Measurements from ENCODE around the gene POLE2. TPM values are rescaled to one million over a fixed set of nuclear protein-coding genes. Genes with fewer than 3 reads are reported as not detected.

Gene POLE2
- total RNA-seq, 1 donor from 2014 or later: 9.3 TPM

- Mint-ChIP-seq H3K27me3 (ENCODE audit: low read depth) (no peaks in the 10 kb centered on the region), H3K4me1 (peaks cover 38% of the 10 kb centered on the region), H3K36me3 (peaks cover 6% of the 10 kb centered on the region), H3K4me3 (peak within 1 kb of the TSS; percentile 94), H3K9me3 (no peaks in the 10 kb centered on the region), H3K27ac (peak within 1 kb of the TSS; percentile 99)
- TF ChIP-seq, protein P1, sequence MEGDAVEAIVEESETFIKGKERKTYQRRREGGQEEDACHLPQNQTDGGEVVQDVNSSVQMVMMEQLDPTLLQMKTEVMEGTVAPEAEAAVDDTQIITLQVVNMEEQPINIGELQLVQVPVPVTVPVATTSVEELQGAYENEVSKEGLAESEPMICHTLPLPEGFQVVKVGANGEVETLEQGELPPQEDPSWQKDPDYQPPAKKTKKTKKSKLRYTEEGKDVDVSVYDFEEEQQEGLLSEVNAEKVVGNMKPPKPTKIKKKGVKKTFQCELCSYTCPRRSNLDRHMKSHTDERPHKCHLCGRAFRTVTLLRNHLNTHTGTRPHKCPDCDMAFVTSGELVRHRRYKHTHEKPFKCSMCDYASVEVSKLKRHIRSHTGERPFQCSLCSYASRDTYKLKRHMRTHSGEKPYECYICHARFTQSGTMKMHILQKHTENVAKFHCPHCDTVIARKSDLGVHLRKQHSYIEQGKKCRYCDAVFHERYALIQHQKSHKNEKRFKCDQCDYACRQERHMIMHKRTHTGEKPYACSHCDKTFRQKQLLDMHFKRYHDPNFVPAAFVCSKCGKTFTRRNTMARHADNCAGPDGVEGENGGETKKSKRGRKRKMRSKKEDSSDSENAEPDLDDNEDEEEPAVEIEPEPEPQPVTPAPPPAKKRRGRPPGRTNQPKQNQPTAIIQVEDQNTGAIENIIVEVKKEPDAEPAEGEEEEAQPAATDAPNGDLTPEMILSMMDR (IDR thresholded peaks at IDR 0.05; ENCODE audit: unreplicated experiment): no peak
- DNase-seq (ENCODE audit: low spot score in 2 of 2, unreplicated experiment in 2 of 2): peak; percentile 54 to 77
Measured at GRCh38 chr14:49634547-49635334, 53.3 kb downstream of the POLE2 start, which contains the start of gene DNAAF2. Gene DNAAF2 (minus strand): TSS chr14:49635244. CDS start chr14:49635149, 95 bp downstream.

GRCh38 chr14:49633640-49634546 lies 54.1 kb downstream of the POLE2 start:
- no peaks in the 10 kb centered on the region for H3K9me3 Mint-ChIP-seq
- peaks cover 38% of the 10 kb centered on the region for H3K4me1 Mint-ChIP-seq
- peak overlapping the region; percentile 95 for H3K27ac Mint-ChIP-seq
- H3K4me3 Mint-ChIP-seq: peak overlapping the region; percentile 92
- TF ChIP-seq, protein P1 (IDR thresholded peaks at IDR 0.05; ENCODE audit: unreplicated experiment): peak; percentile 76
- peaks cover 5% of the 10 kb centered on the region for H3K36me3 Mint-ChIP-seq
- DNase-seq (ENCODE audit: low spot score in 2 of 2, unreplicated experiment in 2 of 2): peak; percentile 85 to 94
- H3K27me3 Mint-ChIP-seq (ENCODE audit: low read depth): no peaks in the 10 kb centered on the region

DNA sequence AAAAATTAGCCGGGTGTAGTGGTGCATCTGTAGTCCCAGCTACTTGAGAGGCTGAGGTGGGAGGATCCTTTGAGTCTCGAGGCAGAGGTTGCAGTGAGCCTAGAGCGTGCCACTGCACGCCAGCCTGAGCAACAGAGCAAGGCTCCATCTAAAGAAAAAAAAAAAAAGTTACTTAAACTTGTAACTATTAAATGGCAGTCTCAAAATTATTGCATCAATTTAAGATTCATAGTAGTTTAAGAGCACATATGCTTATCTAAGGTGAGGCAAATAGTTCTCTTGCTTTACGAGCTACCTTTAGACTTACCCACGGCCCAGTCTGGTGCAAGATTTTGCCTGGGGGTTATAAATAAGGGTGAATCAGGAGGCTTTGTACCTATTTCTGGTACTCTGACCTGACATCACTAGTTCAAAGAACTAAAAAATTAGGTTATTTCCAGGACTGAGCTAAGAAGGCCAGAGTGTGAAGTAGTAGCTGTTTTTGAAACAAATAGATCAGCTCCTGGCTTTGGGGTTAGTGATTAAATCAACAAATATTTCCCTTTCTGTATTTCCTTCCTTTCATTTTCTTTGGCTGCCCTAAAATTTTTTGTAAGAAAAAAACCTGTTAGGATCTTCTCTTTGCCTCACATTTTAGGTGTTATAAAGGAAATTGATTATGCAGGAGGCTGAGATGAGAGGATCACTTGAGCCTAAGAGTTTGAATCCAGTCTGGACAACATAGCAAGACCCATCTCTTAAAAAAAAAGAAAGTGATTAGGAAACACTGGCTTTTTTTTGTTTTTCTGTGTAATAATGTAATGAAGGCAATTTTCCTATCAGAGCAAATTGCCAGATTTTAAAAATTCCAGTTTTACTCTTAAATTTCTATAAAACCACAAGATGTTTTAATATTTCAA lies 63.8 kb downstream of the POLE2 start:
- H3K4me3 Mint-ChIP-seq: no peak overlapping the region

DNA sequence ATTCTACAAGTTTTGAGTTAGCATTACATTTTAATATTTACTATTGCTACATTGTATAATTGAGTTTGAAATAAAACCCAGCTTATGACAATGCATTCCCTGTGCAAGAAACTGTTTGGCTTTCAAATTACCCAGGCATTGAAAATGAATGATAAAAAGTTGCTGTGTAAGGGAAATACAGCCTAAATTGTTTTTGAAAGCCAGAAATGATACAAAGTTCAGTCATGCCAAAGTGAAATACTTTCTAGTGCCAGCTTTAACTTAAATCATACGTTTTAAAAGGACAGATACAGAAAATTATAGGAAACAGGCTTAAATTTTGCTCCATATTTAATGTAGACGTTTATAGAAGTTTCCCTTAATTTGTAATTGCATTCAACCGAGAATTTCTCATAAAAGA lies 64.6 kb downstream of the POLE2 start:
- no peak overlapping the region for H3K4me3 Mint-ChIP-seq
- DNase-seq (ENCODE audit: low spot score in 2 of 2, unreplicated experiment in 2 of 2): no peak
- H3K27ac Mint-ChIP-seq: peak overlapping the region; percentile 16
- H3K4me1 Mint-ChIP-seq: peaks cover 30% of the 10 kb centered on the region
- H3K9me3 Mint-ChIP-seq: no peaks in the 10 kb centered on the region
- TF ChIP-seq, protein P1 (IDR thresholded peaks at IDR 0.05; ENCODE audit: unreplicated experiment): no peak
- H3K27me3 Mint-ChIP-seq (ENCODE audit: low read depth): no peaks in the 10 kb centered on the region
- H3K36me3 Mint-ChIP-seq: peaks cover 9% of the 10 kb centered on the region

More for the DNA sequence above, 63.8 kb downstream of the POLE2 start:
- H3K36me3 Mint-ChIP-seq: peaks cover 7% of the 10 kb centered on the region
- H3K27ac Mint-ChIP-seq: no peak overlapping the region
- H3K9me3 Mint-ChIP-seq: no peaks in the 10 kb centered on the region
- H3K4me1 Mint-ChIP-seq: peaks cover 26% of the 10 kb centered on the region
- H3K27me3 Mint-ChIP-seq (ENCODE audit: low read depth): no peaks in the 10 kb centered on the region
- TF ChIP-seq, protein P1 (IDR thresholded peaks at IDR 0.05; ENCODE audit: unreplicated experiment): no peak
- DNase-seq (ENCODE audit: low spot score in 2 of 2, unreplicated experiment in 2 of 2): no peak

Data from mesothelial cell of epicardium (in vitro differentiated cells).